HepG2 (cell line): ENCODE measurements around the gene MFAP5.

Source experiments
- ATRX ChIP-seq: sonication (generic); formaldehyde crosslinking; IDR thresholded peaks from 2 replicates; pipeline ENCODE4 v1.4.0; 2020; ENCODE audit warnings: missing genetic modification reagents, borderline replicate concordance
- CTCF ChIP-seq: sonication (generic); formaldehyde crosslinking; IDR thresholded peaks from 2 replicates; pipeline ENCODE4 v1.5.0; 2020; ENCODE audit warnings: mild to moderate bottlenecking, missing genetic modification reagents, moderate library complexity
- IRF2 ChIP-seq: IDR thresholded peaks from 2 replicates; pipeline ENCODE4 v1.6.1; 2018; ENCODE audit warnings: missing genetic modification reagents, missing compliant biosample characterization
- KMT2A ChIP-seq: sonication (generic); formaldehyde crosslinking; IDR thresholded peaks from 2 replicates; pipeline ENCODE4 v1.4.0; 2020; ENCODE audit warnings: missing genetic modification reagents
- ZNF138 ChIP-seq: sonication (generic); formaldehyde crosslinking; IDR thresholded peaks from 2 replicates; pipeline ENCODE4 v1.5.0; 2020; ENCODE audit warnings: mild to moderate bottlenecking, low read depth, missing genetic modification reagents

- no peak for TF ChIP-seq ATRX (CRISPR knock-in tag)
- no peak for TF ChIP-seq ZNF138
- no peak for TF ChIP-seq CTCF (CRISPR knock-in tag)
- TF ChIP-seq IRF2 (CRISPR knock-in tag) = no peak
- no peak for TF ChIP-seq KMT2A (CRISPR knock-in tag)
Observed at GRCh38 chr12:8677362-8677761, 14.7 kb upstream of the MFAP5 start.
